LNCaP clone FGC (cell line): Measurements from ENCODE around the gene AHCYL1.

Experiments
- DNase-seq: peaks from one replicate; pipeline ENCODE4 v3.0.0-alpha.2; 2011; ENCODE audit warnings: low read depth
- H3K4me3 ChIP-seq: 2 replicates; pipeline ENCODE4 v1.5.1; 2011; ENCODE audit warnings: mild to moderate bottlenecking, low read depth, low read length, control low read depth
- TF ChIP-seq, protein P1 (sequence below): IDR thresholded peaks from 2 replicates; pipeline ENCODE4 v1.5.1; 2012; ENCODE audit warnings: mild to moderate bottlenecking; ENCODE audit not compliant: control insufficient read depth, insufficient read depth; ENCODE audit errors: extremely low read depth

The AHCYL1 gene

GRCh38 chr1:110068646-110069403 lies 84.3 kb downstream of the AHCYL1 start:
- no peak overlapping the region for H3K4me3 ChIP-seq
- no peak for DNase-seq
- TF ChIP-seq, protein P1, sequence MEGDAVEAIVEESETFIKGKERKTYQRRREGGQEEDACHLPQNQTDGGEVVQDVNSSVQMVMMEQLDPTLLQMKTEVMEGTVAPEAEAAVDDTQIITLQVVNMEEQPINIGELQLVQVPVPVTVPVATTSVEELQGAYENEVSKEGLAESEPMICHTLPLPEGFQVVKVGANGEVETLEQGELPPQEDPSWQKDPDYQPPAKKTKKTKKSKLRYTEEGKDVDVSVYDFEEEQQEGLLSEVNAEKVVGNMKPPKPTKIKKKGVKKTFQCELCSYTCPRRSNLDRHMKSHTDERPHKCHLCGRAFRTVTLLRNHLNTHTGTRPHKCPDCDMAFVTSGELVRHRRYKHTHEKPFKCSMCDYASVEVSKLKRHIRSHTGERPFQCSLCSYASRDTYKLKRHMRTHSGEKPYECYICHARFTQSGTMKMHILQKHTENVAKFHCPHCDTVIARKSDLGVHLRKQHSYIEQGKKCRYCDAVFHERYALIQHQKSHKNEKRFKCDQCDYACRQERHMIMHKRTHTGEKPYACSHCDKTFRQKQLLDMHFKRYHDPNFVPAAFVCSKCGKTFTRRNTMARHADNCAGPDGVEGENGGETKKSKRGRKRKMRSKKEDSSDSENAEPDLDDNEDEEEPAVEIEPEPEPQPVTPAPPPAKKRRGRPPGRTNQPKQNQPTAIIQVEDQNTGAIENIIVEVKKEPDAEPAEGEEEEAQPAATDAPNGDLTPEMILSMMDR = no peak

DNA sequence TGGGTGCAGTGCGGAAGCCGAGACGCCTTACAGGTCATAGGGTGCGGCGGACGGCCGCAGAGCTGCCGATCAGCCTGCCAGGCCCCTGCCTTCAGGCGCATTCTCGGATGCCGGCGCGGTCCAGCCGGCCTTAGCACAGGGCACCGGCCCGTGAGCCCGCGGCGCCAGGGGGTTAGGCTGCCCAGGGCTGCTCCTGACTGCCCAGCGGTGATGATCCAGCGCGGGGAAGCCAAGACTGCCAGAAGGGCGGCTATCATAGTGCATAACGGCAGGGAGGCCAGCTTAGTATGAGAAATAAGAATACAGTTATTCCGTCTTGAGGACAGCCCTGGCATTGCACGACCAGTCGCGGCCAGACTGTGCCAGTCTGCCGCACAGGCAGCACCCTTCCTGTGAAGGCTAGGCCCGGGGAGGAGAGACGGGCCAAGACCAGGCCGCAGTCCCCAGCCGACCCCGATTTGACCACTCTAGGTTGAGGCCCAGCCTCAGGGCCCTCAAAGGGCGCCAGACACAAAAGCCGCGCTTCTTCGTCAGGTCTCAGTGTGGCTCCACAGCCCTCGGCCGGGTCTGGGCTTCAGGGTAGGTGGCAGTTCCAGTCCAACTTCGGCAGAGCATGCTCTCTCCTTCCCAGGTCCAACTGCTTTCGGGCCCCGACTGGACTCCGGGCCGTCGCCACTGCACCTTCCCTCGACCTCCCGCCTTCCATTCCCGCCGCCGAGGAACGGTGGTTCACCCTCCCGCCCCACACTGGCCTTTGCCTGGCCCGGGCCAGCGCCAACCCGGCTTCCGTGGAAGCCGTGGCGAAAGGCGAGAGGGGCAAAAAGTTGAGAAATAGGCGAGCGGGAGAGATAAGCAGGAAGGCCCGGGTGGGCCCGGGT lies 85.1 kb downstream of the AHCYL1 start:
- H3K4me3 ChIP-seq = no peak overlapping the region
- TF ChIP-seq, protein P1 = no peak
- no peak for DNase-seq

DNA sequence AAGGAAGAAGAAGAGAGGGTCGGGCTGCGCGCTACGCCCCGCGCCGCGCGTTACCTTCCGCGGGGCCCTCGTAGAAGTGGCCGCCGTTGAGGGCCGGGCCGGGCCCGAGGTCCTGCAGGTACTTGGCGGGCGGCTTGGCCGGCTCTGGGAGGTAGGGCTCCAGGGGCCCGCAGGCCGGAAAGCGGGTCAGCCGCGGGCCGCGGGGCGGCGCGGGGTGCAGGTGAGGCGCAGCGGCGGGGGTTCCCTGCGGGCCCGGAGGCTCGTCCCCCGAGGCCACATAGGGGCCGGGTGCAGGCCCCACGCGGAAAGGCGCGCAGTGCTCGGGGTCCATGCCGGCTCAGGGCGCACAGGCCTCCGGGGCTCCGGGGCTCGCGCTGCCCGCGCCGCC lies 85.7 kb downstream of the AHCYL1 start:
- no peak for DNase-seq
- H3K4me3 ChIP-seq = no peak overlapping the region

GRCh38 chr1:110070671-110071242 lies 86.2 kb downstream of the AHCYL1 start, which contains the start of gene ALX3:
ALX3 (minus strand) TSS chr1:110070672; CDS start chr1:110070612, 60 bp downstream.
- no peak within 1 kb of the TSS for H3K4me3 ChIP-seq
- no peak for DNase-seq
- TF ChIP-seq, protein P1 = no peak

More for the DNA sequence above, 85.7 kb downstream of the AHCYL1 start:
- TF ChIP-seq, protein P1 = no peak
